Measurements from ENCODE around the gene SYT5. TPM values are rescaled to one million over a fixed set of nuclear protein-coding genes. Genes with fewer than 3 reads are reported as not detected.

Gene SYT5
- total and polyA plus RNA-seq, 9 of the 15 experiments (the other 6 are each of a cell fraction or from before 2014, with no cell fraction given): 1.3 to 20.9 (median 8.8) TPM

- TF ChIP-seq CHD7 (IDR thresholded peaks at IDR 0.05; ENCODE audit: low read depth, low read length) (no peak), NBN (IDR thresholded peaks at IDR 0.05; ENCODE audit: low read depth) (peak; percentile 56), MIER1 (IDR thresholded peaks at IDR 0.05; ENCODE audit: low read depth) (peak; percentile 66; the same call in 1 of the 2 replicates), RBM34 (IDR thresholded peaks at IDR 0.05; ENCODE audit: borderline replicate concordance, insufficient read depth, low read length) (no peak), TCF7 (IDR thresholded peaks at IDR 0.05; ENCODE audit: borderline replicate concordance) (no peak), IRF2 (CRISPR knock-in tag; IDR thresholded peaks at IDR 0.05) (no peak), ZNF324 (CRISPR knock-in tag; IDR thresholded peaks at IDR 0.05) (no peak), U2AF1 (optimal IDR thresholded peaks at IDR 0.05; ENCODE audit: low read depth, low read length) (no peak), RBM17 (IDR thresholded peaks at IDR 0.05; ENCODE audit: borderline replicate concordance, low read depth, low read length) (no peak), CC2D1A (IDR thresholded peaks at IDR 0.05) (no peak), ZNF77 (CRISPR knock-in tag; IDR thresholded peaks at IDR 0.05) (no peak), E2F6 (IDR thresholded peaks at IDR 0.05; ENCODE audit: borderline replicate concordance in 1 of 2, extremely low read depth in 1 of 2, insufficient read depth in 1 of 2, insufficient read length in 1 of 2, low read depth in 1 of 2, low read length in 1 of 2, poor library complexity in 1 of 2, severe bottlenecking in 1 of 2) (no peak)
Measured at GRCh38 chr19:55166530-55167268, 13.4 kb downstream of the SYT5 start, which contains the start of gene DNAAF3 (continued).
